ENCODE measurements around the gene SEMA5B.

Gene SEMA5B

GRCh38 chr3:122923611-122924010 is 104.0 kb downstream of the SEMA5B start:
- DNase-seq = no peak

GRCh38 chr3:122921791-122922651 is 105.5 kb downstream of the SEMA5B start:
- peak; percentile 69 for DNase-seq

- no peak for DNase-seq
These were observed 106.6 kb downstream of the SEMA5B start for GRCh38 chr3:122920986-122921385.

- no peak for DNase-seq
These were observed 108.3 kb downstream of the SEMA5B start for GRCh38 chr3:122919291-122919610.

- DNase-seq = no peak
These were observed 108.8 kb downstream of the SEMA5B start for GRCh38 chr3:122918576-122919290.

GRCh38 chr3:122917412-122917811 is 110.2 kb downstream of the SEMA5B start:
- DNase-seq = no peak

- no peak for DNase-seq
These were observed 111.0 kb downstream of the SEMA5B start for GRCh38 chr3:122916580-122916979.

- DNase-seq = no peak
These were observed 111.5 kb downstream of the SEMA5B start for GRCh38 chr3:122916084-122916483.

- DNase-seq = no peak
These were observed 112.1 kb downstream of the SEMA5B start for GRCh38 chr3:122915300-122916055.

GRCh38 chr3:122913539-122914100 is 113.9 kb downstream of the SEMA5B start:
- DNase-seq = no peak

- no peak for DNase-seq
These were observed 114.6 kb downstream of the SEMA5B start for GRCh38 chr3:122912772-122913538.

- DNase-seq = no peak
These were observed 115.7 kb downstream of the SEMA5B start for GRCh38 chr3:122911901-122912300.

GRCh38 chr3:122908251-122908650 is 119.3 kb downstream of the SEMA5B start:
- DNase-seq = no peak

- DNase-seq = no peak
These were observed 120.1 kb downstream of the SEMA5B start for GRCh38 chr3:122907471-122907870.

- DNase-seq = no peak
These were observed 124.4 kb downstream of the SEMA5B start for GRCh38 chr3:122903171-122903570.

- no peak for DNase-seq
These were observed 125.2 kb downstream of the SEMA5B start for GRCh38 chr3:122902326-122902725.

- no peak for DNase-seq
These were observed 129.3 kb downstream of the SEMA5B start for GRCh38 chr3:122898298-122898697.

- DNase-seq = no peak
These were observed 133.6 kb downstream of the SEMA5B start for GRCh38 chr3:122893754-122894668.

- DNase-seq = no peak
These were observed 134.3 kb downstream of the SEMA5B start for GRCh38 chr3:122893282-122893681.

- DNase-seq = no peak
These were observed 135.2 kb downstream of the SEMA5B start for GRCh38 chr3:122892118-122892960.

All from activated CD8-positive, alpha-beta memory T cell treated with anti-CD3 and anti-CD28 coated beads, Interleukin-2, amount 50 U/mL, for 48 hours (primary cell).